Measurements from ENCODE around the gene APBA1. TPM values are rescaled to one million over a fixed set of nuclear protein-coding genes. Genes with fewer than 3 reads are reported as not detected.
"Not testable (repeated sequence)": the region's sequence is repeated elsewhere in the genome, so short reads cannot be mapped to it uniquely, and the experiment has no call there.

APBA1 gene
- total RNA-seq, 1 donor from 2014 or later = 13.0 TPM

DNA sequence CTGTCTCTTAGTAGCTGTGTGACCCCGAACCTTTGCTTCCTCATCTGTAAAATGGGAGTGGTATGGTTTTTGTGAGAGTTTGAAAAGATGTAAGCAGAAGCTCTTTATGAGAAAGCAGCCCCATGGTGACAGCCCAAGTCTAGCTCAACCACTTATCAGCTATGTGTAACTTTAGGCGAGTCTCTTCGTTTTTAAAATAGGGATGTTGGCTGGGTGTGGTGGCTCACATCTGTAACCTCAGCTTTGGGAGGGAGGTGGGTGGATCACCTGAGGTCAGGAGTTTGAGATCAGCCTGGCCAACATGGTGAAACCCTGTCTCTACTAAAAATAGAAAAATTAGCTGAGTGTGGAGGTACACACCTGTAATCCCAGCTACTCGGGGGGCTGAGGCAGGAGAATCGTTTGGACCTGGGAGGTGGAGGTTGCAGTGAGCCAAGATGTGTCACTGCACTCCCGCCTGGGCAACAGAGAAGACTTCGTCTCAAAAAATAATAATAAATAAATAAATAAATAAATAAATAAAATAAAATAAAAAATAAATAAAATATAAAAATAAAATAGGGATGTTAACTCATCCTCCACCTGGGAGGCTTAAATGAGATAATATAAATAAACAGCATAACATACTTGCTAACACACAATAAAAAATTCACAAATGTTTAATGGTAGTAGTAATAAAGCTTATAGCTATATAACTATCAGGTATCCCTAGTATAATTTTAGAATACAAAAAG lies 71.7 kb downstream of the APBA1 start:
- no peak for DNase-seq
- H3K9me3 Mint-ChIP-seq (ENCODE audit: unreplicated experiment) = no peaks in the 10 kb centered on the region
- no peak overlapping the region for H3K4me3 Mint-ChIP-seq (ENCODE audit: unreplicated experiment)
- H3K36me3 Mint-ChIP-seq (ENCODE audit: unreplicated experiment) = no peaks in the 10 kb centered on the region
- H3K4me1 Mint-ChIP-seq (ENCODE audit: low read depth, unreplicated experiment) = peaks cover 4% of the 10 kb centered on the region
- H3K27ac Mint-ChIP-seq (ENCODE audit: unreplicated experiment) = no peak overlapping the region
- peaks cover 3% of the 10 kb centered on the region for H3K27me3 Mint-ChIP-seq (ENCODE audit: unreplicated experiment)
- no peak for TF ChIP-seq CTCF (IDR thresholded peaks at IDR 0.05; ENCODE audit: partially characterized antibody, unreplicated experiment)

GRCh38 chr9:69599232-69599971 lies 72.8 kb downstream of the APBA1 start:
- no peaks in the 10 kb centered on the region for H3K27me3 Mint-ChIP-seq (ENCODE audit: unreplicated experiment)
- no peak overlapping the region for H3K4me3 Mint-ChIP-seq (ENCODE audit: unreplicated experiment)
- TF ChIP-seq CTCF (IDR thresholded peaks at IDR 0.05; ENCODE audit: partially characterized antibody, unreplicated experiment) = no peak
- no peak overlapping the region for H3K27ac Mint-ChIP-seq (ENCODE audit: unreplicated experiment)
- DNase-seq = no peak
- H3K36me3 Mint-ChIP-seq (ENCODE audit: unreplicated experiment) = no peaks in the 10 kb centered on the region
- no peaks in the 10 kb centered on the region for H3K9me3 Mint-ChIP-seq (ENCODE audit: unreplicated experiment)
- peaks cover 4% of the 10 kb centered on the region for H3K4me1 Mint-ChIP-seq (ENCODE audit: low read depth, unreplicated experiment)

- not testable (repeated sequence) for DNase-seq; H3K27ac Mint-ChIP-seq (ENCODE audit: unreplicated experiment); H3K4me3 Mint-ChIP-seq (ENCODE audit: unreplicated experiment); H3K4me1 Mint-ChIP-seq (ENCODE audit: low read depth, unreplicated experiment); H3K9me3 Mint-ChIP-seq (ENCODE audit: unreplicated experiment); H3K27me3 Mint-ChIP-seq (ENCODE audit: unreplicated experiment); H3K36me3 Mint-ChIP-seq (ENCODE audit: unreplicated experiment)
Observed at GRCh38 chr9:69596906-69597305, 75.3 kb downstream of the APBA1 start.

GRCh38 chr9:69594180-69594579 lies 78.0 kb downstream of the APBA1 start:
- Mint-ChIP-seq H3K9me3 (ENCODE audit: unreplicated experiment) (peaks cover 2% of the 10 kb centered on the region), H3K36me3 (ENCODE audit: unreplicated experiment) (no peaks in the 10 kb centered on the region), H3K4me3 (ENCODE audit: unreplicated experiment) (no peak overlapping the region), H3K4me1 (ENCODE audit: low read depth, unreplicated experiment) (peaks cover 15% of the 10 kb centered on the region), H3K27me3 (ENCODE audit: unreplicated experiment) (peaks cover 2% of the 10 kb centered on the region), H3K27ac (ENCODE audit: unreplicated experiment) (no peak overlapping the region)
- no peak for TF ChIP-seq CTCF (IDR thresholded peaks at IDR 0.05; ENCODE audit: partially characterized antibody, unreplicated experiment)
- DNase-seq = no peak

GRCh38 chr9:69593756-69594155 lies 78.4 kb downstream of the APBA1 start:
- peaks cover 16% of the 10 kb centered on the region for H3K4me1 Mint-ChIP-seq (ENCODE audit: low read depth, unreplicated experiment)
- DNase-seq = no peak
- no peaks in the 10 kb centered on the region for H3K36me3 Mint-ChIP-seq (ENCODE audit: unreplicated experiment)
- H3K4me3 Mint-ChIP-seq (ENCODE audit: unreplicated experiment) = no peak overlapping the region
- peaks cover 2% of the 10 kb centered on the region for H3K9me3 Mint-ChIP-seq (ENCODE audit: unreplicated experiment)
- peaks cover 2% of the 10 kb centered on the region for H3K27me3 Mint-ChIP-seq (ENCODE audit: unreplicated experiment)
- no peak for TF ChIP-seq CTCF (IDR thresholded peaks at IDR 0.05; ENCODE audit: partially characterized antibody, unreplicated experiment)
- H3K27ac Mint-ChIP-seq (ENCODE audit: unreplicated experiment) = no peak overlapping the region
